Esophagus muscularis mucosa (tissue), 3 donors: ENCODE measurements around the gene HSD11B1L.

Experiments
- POLR2A ChIP-seq: fragments of 450-650 bp; IDR thresholded peaks from one replicate; pipeline ENCODE4 v1.6.1; 2017; ENCODE audit warnings: antibody characterized with exemption, moderate library complexity, mild to moderate bottlenecking, low read depth
- POLR2AphosphoS5 ChIP-seq, 2 donors: sonication (generic); formaldehyde crosslinking; IDR thresholded peaks; one replicate each; pipeline ENCODE4 v1.6.1; 2017; ENCODE audit warnings: antibody characterized with exemption in 2 of 2
- TF ChIP-seq, protein P1 (sequence below), 3 experiments: fragments of 200-600 bp in 2 of 3; fragments of 450-650 bp in 1 of 3; sonication (generic) in 2 of 3; IDR thresholded peaks; one replicate each; pipeline ENCODE4 v1.5.1; 2017 to 2019; ENCODE audit warnings: antibody characterized with exemption in 3 of 3, mild to moderate bottlenecking in 2 of 3, moderate library complexity in 1 of 3

- TF ChIP-seq, protein P1, sequence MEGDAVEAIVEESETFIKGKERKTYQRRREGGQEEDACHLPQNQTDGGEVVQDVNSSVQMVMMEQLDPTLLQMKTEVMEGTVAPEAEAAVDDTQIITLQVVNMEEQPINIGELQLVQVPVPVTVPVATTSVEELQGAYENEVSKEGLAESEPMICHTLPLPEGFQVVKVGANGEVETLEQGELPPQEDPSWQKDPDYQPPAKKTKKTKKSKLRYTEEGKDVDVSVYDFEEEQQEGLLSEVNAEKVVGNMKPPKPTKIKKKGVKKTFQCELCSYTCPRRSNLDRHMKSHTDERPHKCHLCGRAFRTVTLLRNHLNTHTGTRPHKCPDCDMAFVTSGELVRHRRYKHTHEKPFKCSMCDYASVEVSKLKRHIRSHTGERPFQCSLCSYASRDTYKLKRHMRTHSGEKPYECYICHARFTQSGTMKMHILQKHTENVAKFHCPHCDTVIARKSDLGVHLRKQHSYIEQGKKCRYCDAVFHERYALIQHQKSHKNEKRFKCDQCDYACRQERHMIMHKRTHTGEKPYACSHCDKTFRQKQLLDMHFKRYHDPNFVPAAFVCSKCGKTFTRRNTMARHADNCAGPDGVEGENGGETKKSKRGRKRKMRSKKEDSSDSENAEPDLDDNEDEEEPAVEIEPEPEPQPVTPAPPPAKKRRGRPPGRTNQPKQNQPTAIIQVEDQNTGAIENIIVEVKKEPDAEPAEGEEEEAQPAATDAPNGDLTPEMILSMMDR (IDR thresholded peaks at IDR 0.05) = no peak
- TF ChIP-seq POLR2A = no peak
- TF ChIP-seq POLR2AphosphoS5 (IDR thresholded peaks at IDR 0.05) = no peak
Measured at GRCh38 chr19:5703819-5704818, 23.3 kb downstream of the HSD11B1L start.
